ENCODE data around the gene PDXK. TPM values are rescaled to one million over a fixed set of nuclear protein-coding genes. Genes with fewer than 3 reads are reported as not detected.
A peak's percentile ranks its signal among the peaks of the same experiment; 100 is the strongest.
"Not testable (repeated sequence)": the region's sequence is repeated elsewhere in the genome, so short reads cannot be mapped to it uniquely, and the experiment has no call there.

PDXK gene
- total RNA-seq, 1 donor = 69.4 TPM

DNA sequence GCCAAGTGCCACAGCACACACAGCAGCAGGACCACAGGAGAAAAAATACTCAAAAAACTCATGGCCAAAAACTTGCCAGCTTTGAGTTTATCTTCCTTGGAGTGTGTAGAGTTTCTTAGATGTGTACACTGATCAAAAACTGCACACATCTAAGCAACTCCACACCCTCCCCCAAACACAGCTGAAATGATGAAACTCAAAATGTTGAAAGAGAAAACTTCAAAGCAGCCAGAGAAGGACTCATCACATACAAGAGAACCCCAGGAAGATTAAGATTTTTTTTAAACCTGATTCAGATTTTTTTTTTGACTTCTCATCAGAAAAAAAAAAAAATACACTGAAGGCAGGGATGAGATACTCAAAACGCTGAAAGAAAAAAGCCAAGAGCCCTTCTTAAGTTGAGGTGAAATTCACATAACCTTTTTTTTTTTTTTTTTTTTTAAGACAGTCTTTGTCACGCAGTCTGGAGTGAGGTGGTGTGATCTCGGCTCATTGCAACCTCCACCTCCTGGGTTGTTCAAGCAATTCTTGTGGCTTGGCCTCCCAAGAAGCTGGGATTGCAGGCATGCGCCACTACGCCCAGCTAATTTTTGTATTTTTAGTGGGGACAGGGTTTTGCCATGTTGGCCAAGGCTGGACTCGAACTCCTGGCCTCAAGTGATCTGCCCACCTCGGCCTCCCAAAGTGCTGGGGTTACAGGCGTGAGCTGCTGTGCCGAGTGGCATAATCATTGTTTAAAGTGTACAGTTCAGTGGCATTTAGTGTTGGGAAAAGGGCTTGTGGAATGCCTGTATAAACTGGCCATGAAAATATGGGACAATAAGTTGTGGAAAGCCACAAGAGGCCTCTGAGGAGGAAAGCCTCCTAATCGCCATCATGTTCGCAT lies 20.9 kb upstream of the PDXK start:
- DNase-seq (ENCODE audit: low read depth) = peak; percentile 28
- TF ChIP-seq, protein P1, sequence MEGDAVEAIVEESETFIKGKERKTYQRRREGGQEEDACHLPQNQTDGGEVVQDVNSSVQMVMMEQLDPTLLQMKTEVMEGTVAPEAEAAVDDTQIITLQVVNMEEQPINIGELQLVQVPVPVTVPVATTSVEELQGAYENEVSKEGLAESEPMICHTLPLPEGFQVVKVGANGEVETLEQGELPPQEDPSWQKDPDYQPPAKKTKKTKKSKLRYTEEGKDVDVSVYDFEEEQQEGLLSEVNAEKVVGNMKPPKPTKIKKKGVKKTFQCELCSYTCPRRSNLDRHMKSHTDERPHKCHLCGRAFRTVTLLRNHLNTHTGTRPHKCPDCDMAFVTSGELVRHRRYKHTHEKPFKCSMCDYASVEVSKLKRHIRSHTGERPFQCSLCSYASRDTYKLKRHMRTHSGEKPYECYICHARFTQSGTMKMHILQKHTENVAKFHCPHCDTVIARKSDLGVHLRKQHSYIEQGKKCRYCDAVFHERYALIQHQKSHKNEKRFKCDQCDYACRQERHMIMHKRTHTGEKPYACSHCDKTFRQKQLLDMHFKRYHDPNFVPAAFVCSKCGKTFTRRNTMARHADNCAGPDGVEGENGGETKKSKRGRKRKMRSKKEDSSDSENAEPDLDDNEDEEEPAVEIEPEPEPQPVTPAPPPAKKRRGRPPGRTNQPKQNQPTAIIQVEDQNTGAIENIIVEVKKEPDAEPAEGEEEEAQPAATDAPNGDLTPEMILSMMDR (IDR thresholded peaks at IDR 0.05; ENCODE audit: insufficient read depth, low read length) = no peak
- no peak overlapping the region for H3K4me3 ChIP-seq (ENCODE audit: low read depth, low read length)

DNA sequence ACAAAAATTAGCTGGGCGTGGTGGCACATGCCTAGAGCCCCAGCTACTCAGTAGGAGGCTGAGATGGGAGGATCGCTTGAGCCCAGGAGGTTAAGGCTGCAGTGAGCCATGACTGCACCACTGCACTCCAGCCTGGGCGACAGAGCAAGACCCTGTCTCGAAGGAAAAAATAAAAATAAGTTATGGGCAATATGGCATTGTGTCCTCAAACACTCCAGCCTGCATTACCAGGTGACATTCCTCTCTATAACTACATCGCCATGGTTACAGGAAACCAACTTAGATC lies 19.5 kb upstream of the PDXK start:
- DNase-seq (ENCODE audit: low read depth); H3K4me3 ChIP-seq (ENCODE audit: low read depth, low read length): not testable (repeated sequence)

DNA sequence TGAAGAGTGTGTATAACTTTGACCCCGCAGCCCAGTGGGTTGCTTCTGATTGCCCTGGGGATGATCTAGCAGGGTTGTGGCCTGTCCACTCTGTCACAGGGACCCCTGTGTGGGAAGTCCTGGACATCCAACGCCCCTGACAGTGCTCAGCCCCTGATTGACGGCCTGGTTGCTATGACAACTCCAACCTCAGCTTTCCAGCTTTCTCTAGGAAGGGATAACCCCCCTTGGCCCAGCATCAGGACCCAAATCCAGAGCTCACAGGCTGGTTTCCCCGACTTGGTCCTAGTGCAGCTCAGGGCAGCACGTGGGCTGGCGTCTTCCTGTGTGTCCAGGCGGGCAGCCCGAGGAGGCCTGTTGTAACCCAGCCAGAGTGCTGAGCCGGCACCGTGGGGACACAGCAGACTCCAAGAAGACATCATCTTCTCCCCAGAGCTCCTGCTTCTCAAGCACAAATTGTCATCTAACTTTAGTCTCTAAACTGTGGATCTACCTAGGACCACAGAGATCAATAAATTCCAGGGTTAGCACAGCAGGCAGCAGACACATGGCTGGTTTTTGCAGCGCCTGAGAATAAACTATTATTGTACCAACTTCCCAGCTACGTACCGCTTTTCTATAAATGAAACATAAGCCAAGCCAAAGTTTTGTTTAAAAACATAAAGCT lies 18.9 kb upstream of the PDXK start:
- no peak overlapping the region for H3K4me3 ChIP-seq (ENCODE audit: low read depth, low read length)
- TF ChIP-seq, protein P1 (IDR thresholded peaks at IDR 0.05; ENCODE audit: insufficient read depth, low read length) = no peak
- no peak for DNase-seq (ENCODE audit: low read depth)

DNA sequence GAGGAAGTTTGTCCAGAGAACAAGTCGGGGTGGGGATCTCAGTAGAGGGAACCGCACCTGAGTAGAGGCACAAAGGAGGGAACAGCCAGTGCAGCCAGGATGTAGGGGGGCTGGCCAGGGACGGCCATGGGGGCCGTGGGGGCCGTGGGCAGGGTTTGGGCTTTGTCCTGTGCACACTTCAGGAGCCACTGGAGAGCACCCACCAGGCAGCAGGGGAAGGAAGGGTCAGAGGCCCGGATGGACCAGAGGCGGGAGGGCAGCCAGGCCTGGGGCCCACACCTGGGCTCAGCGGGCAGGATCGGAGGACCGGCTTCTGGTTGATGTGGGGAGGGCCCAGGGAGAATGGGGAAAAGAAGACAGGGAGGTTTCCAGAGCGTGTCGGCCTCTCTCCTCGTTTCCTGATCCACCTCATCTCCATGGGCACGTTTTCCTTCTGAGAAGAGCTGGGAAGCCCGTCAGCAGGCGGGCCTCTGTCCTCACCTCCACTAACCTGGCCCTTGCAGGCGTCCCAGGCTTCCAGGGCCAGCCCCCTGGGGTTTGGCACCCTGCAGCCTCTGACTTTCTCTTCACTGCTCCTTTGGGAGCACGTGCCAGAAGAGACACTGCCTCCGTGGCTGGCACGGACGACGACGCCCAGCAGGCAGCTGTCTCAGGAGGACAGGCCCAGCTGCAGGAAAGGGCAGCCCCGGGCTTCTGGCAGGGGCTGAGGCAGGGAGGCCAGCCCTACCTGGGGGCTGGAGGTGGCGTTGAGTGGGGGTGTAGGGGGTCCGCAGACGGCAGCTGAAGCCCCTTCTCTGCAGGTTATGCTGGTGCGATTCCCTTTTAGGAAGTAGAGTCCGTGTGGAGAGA lies 16.8 kb upstream of the PDXK start:
- TF ChIP-seq, protein P1 (IDR thresholded peaks at IDR 0.05; ENCODE audit: insufficient read depth, low read length) = no peak
- DNase-seq (ENCODE audit: low read depth) = no peak
- no peak overlapping the region for H3K4me3 ChIP-seq (ENCODE audit: low read depth, low read length)

DNA sequence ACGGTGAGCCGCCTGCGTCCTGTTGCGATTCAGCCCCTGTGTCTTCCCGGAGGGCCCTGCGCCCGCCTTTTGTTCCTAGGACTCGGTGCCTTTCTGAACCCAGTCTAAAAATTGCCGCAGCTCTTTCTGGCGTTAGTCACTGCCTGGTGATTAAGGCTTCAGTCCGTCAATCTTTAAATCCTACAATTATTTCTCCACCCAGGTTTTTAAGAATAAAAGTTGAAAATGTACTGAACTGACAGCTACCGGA lies 16.2 kb upstream of the PDXK start:
- no peak overlapping the region for H3K4me3 ChIP-seq (ENCODE audit: low read depth, low read length)
- DNase-seq (ENCODE audit: low read depth) = no peak
- TF ChIP-seq, protein P1 (IDR thresholded peaks at IDR 0.05; ENCODE audit: insufficient read depth, low read length) = no peak

DNA sequence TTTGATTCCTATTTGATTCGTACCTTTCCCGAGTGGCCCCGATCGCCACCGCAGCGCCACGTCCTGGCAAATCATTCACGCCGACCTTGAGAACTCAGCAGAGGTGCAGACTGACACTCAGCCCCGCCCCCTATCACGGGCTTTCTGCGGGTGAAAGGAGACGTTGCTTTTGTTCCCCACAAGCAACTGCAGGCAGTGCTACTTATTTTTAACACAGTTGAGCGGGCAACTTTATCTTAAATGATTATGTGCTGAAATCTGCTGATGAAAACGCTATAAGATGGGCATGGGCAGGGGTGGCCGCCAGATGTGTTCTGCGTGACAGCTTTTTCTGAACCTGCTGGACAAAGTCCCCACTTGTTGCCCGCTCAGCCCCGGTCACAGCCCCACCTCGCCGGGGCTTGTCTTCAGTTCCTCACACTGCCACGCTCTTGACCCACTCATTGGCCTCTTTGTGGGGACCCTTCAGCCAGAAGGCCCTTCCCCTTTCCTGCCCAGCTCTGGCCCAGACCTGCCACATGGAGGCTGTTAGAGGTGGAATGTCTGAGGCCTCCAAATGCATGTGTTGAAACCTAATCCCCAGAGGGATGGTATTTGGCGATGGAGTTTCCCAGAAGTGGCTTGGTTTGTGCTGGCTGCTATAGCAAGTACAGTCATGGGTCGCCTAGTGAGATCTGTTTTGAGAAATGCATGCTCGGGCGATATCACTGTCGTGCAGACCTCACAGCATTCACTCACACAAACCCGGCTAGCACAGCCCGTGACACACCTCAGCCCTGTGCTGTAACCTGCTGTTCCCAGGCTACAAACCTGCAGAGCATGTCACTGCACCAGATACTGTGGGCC lies 15.7 kb upstream of the PDXK start:
- TF ChIP-seq, protein P1 (IDR thresholded peaks at IDR 0.05; ENCODE audit: insufficient read depth, low read length) = no peak
- peak; percentile 84 for DNase-seq (ENCODE audit: low read depth)
- H3K4me3 ChIP-seq (ENCODE audit: low read depth, low read length) = no peak overlapping the region
